H1 (cell line): Measurements from ENCODE around the gene NOTCH2. TPM values are rescaled to one million over a fixed set of nuclear protein-coding genes. Genes with fewer than 3 reads are reported as not detected.

Experiments used
- CHD1 ChIP-seq: IDR thresholded peaks from 2 replicates; pipeline ENCODE4 v1.6.1; 2012; ENCODE audit warnings: low read depth, low read length, improper control_type of control experiment
- CHD7 ChIP-seq: fragments of 300-600 bp; sonication (generic); IDR thresholded peaks from 2 replicates; pipeline ENCODE4 v1.7.1; 2012; ENCODE audit warnings: low read length, moderate library complexity, mild to moderate bottlenecking, inconsistent platforms; ENCODE audit not compliant: insufficient replicate concordance
- KDM1A ChIP-seq: fragments of 200-600, 300-600 bp; sonication (generic); IDR thresholded peaks from 2 replicates; pipeline ENCODE4 v1.7.1; 2016; ENCODE audit warnings: mild to moderate bottlenecking, low read length, borderline replicate concordance
- polyA plus RNA-seq, 7 experiments: library from polyadenylated mRNA; depleted of rRNA in 3 of 7; stranded (reverse) in 5 of 7; unstranded in 2 of 7; fragments of >200 nt in 5 of 7; fragments of 200-250 nt in 2 of 7; gene quantifications; 1 replicate in 5 of 7; 2 replicates in 1 of 7; 4 replicates in 1 of 7; pipeline versions ENCODE4 v1.2.1 to v1.2.3, GENCODE V29; 2011 to 2013; ENCODE audit warnings: missing spikeins in 2 of 7, mixed read lengths in 2 of 7
- total RNA-seq: library from RNA; stranded (reverse); fragmentation: NEBNext Ultra II Directional; extraction: Animal tissue kit (Norgen Biotek cat#: 25700); gene quantifications from 2 replicates; pipeline ENCODE4 v1.2.1, GENCODE V29; 2021

NOTCH2 gene
- total and polyA plus RNA-seq, 2 of the 8 experiments (the other 6 are each of a cell fraction or from before 2014, with no cell fraction given), result 17.7 to 63.0 TPM

- TF ChIP-seq CHD7 (no peak), CHD1 (no peak), KDM1A (no peak)
Measured at GRCh38 chr1:119926553-119926952, 142.9 kb downstream of the NOTCH2 start (continued).
